DOHH2 (cell line): ENCODE results near the gene CACHD1.

Experiments
- EZH2phosphoT487 ChIP-seq: fragments of 200-600 bp; sonication (generic); IDR thresholded peaks from 2 replicates; pipeline ENCODE4 v1.6.1; 2017; ENCODE audit warnings: borderline replicate concordance, mild to moderate bottlenecking, antibody characterized with exemption, low read length, moderate library complexity, mixed read lengths
- TF ChIP-seq, protein P1 (sequence below): fragments of 200-600 bp; sonication (generic); IDR thresholded peaks from one replicate; pipeline ENCODE4 v1.5.1; 2014; ENCODE audit warnings: antibody characterized with exemption, mild to moderate bottlenecking, low read depth, low read length; ENCODE audit not compliant: poor library complexity, severe bottlenecking

- TF ChIP-seq, protein P1, sequence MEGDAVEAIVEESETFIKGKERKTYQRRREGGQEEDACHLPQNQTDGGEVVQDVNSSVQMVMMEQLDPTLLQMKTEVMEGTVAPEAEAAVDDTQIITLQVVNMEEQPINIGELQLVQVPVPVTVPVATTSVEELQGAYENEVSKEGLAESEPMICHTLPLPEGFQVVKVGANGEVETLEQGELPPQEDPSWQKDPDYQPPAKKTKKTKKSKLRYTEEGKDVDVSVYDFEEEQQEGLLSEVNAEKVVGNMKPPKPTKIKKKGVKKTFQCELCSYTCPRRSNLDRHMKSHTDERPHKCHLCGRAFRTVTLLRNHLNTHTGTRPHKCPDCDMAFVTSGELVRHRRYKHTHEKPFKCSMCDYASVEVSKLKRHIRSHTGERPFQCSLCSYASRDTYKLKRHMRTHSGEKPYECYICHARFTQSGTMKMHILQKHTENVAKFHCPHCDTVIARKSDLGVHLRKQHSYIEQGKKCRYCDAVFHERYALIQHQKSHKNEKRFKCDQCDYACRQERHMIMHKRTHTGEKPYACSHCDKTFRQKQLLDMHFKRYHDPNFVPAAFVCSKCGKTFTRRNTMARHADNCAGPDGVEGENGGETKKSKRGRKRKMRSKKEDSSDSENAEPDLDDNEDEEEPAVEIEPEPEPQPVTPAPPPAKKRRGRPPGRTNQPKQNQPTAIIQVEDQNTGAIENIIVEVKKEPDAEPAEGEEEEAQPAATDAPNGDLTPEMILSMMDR, result no peak
- no peak for TF ChIP-seq EZH2phosphoT487
Observed at GRCh38 chr1:64527786-64528185, 57.9 kb downstream of the CACHD1 start.
